Measurements from ENCODE around the gene ADPRM. TPM values are rescaled to one million over a fixed set of nuclear protein-coding genes. Genes with fewer than 3 reads are reported as not detected.

The ADPRM gene
- total RNA-seq, 4 donors from 2014 or later: 8.8 to 22.4 (median 10.6) TPM

DNA sequence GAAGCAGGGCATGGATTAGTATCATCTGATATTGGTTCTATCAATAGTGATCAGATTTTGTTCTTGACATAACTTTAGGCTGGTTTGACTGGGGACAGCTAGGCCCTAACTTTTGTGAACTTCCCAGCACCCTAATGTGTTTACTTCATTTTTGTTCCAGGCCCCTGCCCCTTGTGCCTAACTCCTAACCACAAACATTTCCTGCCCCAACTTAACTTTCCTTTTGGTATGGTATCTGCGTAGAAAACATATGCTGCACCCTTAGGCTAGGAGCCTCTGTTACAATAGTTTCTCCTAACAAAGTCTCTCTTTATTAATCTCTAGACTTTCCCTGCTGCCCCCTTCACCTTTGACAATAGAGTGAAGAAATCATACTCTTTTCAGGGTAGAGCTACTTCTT is 2.5 kb downstream of the ADPRM start:
- Histone ChIP-seq H3K4me3 (no peak overlapping the region), H3K36me3 (peaks cover 3% of the 10 kb centered on the region), H3K27me3 (no peaks in the 10 kb centered on the region), H3K27ac (no peak overlapping the region), H3K4me1 (peaks cover 30% of the 10 kb centered on the region), H3K9me3 (no peaks in the 10 kb centered on the region)
- WGBS: 71% methylated on average over 1 of the region's 1 CpG
- DNase-seq (ENCODE audit: low spot score in 2 of 2): no peak
- TF ChIP-seq POLR2AphosphoS5 (IDR thresholded peaks at IDR 0.05): no peak
- no peak for TF ChIP-seq EP300 (IDR thresholded peaks at IDR 0.05)
- TF ChIP-seq POLR2A (IDR thresholded peaks at IDR 0.05): no peak

DNA sequence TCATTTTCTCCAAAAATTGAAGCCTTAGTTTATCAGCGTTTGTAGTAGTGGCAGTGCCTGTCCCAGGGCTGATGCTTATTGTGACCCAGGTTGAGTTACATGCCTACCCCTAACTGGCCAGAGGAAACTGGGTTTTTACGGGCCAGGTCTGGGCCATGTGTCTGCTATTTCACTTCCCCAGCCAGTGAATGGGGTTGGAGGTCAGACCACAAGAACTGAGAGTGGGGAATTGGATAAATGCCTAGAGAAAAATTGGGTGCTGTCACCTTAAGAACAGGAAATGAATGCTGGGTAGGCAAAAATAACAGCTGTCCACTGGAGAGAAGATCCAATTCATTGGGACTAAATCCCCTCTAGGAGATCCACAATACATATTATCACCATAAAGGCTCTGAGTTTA is 5.2 kb downstream of the ADPRM start:
- peaks cover 26% of the 10 kb centered on the region for H3K36me3 ChIP-seq
- no peak overlapping the region for H3K4me3 ChIP-seq
- no peak for DNase-seq (ENCODE audit: low spot score in 2 of 2)
- H3K27me3 ChIP-seq: no peaks in the 10 kb centered on the region
- no peak overlapping the region for H3K27ac ChIP-seq
- no peaks in the 10 kb centered on the region for H3K9me3 ChIP-seq
- TF ChIP-seq, protein P1, sequence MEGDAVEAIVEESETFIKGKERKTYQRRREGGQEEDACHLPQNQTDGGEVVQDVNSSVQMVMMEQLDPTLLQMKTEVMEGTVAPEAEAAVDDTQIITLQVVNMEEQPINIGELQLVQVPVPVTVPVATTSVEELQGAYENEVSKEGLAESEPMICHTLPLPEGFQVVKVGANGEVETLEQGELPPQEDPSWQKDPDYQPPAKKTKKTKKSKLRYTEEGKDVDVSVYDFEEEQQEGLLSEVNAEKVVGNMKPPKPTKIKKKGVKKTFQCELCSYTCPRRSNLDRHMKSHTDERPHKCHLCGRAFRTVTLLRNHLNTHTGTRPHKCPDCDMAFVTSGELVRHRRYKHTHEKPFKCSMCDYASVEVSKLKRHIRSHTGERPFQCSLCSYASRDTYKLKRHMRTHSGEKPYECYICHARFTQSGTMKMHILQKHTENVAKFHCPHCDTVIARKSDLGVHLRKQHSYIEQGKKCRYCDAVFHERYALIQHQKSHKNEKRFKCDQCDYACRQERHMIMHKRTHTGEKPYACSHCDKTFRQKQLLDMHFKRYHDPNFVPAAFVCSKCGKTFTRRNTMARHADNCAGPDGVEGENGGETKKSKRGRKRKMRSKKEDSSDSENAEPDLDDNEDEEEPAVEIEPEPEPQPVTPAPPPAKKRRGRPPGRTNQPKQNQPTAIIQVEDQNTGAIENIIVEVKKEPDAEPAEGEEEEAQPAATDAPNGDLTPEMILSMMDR (IDR thresholded peaks at IDR 0.05): no peak
- no peak for TF ChIP-seq EP300 (IDR thresholded peaks at IDR 0.05)
- TF ChIP-seq POLR2A (IDR thresholded peaks at IDR 0.05): no peak
- TF ChIP-seq POLR2AphosphoS5 (IDR thresholded peaks at IDR 0.05): no peak
- peaks cover 14% of the 10 kb centered on the region for H3K4me1 ChIP-seq
- 82% methylated on average over 2 of the region's 2 CpGs for WGBS

DNA sequence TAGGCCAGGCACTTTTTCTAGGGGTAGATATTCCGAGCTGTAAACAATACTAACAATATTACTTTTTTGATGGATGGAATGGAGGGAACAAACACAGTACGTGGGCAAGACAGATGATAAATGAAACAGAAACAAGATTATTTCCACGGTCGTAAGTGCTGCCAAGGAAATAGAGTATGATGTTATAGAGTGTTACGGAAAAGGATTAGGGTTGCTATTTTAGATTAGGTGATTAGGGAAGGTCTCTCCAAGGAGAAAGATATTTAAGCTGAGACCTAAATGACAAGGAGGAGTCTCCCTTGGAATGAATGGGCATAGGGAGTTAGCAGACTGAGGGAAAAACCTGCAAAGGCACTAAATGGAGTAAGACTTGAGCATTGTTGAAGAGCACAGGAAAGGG is 8.3 kb downstream of the ADPRM start:
- DNase-seq (ENCODE audit: low spot score in 2 of 2): no peak
- no peak overlapping the region for H3K4me3 ChIP-seq
- no peaks in the 10 kb centered on the region for H3K27me3 ChIP-seq
- no peak overlapping the region for H3K27ac ChIP-seq
- peaks cover 4% of the 10 kb centered on the region for H3K4me1 ChIP-seq
- 89% methylated on average over 5 of the region's 5 CpGs for WGBS
- H3K9me3 ChIP-seq: no peaks in the 10 kb centered on the region
- H3K36me3 ChIP-seq: peaks cover 53% of the 10 kb centered on the region
- TF ChIP-seq, protein P1 (IDR thresholded peaks at IDR 0.05): no peak
- TF ChIP-seq EP300 (IDR thresholded peaks at IDR 0.05) (no peak), POLR2AphosphoS5 (IDR thresholded peaks at IDR 0.05) (no peak), POLR2A (IDR thresholded peaks at IDR 0.05) (no peak)

DNA sequence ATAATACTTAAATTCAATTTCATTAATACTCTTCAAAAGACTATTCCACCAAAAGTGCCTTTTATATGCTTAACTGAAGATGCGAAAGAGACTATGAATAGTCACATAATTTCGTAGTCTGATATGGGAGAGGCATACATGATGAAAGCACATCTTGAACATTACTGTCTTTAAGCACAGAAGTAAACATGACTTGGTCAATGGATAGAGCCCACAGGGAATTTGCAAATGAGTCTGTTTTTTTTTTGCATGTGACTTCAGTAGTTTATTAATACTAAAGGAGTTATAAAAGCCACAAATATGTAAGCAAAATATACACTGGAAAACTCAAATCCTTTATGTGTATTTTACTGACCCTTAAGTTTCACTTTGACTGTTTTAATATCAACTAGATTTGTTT is 15.9 kb downstream of the ADPRM start:
- H3K36me3 ChIP-seq: peaks cover 55% of the 10 kb centered on the region
- H3K4me3 ChIP-seq: no peak overlapping the region
- WGBS: 89% methylated on average over 2 of the region's 2 CpGs

DNA sequence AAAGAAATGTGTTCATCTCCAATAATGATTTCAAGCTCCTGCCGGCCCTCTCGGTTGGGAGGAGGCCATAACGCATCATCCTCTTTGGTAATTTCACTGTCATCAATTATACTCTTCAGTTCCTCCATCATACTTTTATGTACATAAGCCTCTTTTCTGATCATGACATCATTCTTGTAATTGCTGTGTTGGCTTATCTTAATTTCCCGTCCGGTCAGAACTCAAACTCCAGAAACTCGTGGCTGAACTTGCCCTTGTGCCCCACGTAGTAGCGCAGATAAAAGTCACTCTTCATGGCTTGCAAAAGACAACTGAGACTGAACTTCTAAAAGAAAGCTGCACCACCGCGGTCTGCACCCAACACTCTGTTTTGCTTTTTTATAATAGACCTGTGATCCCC is 18.8 kb downstream of the ADPRM start:
- H3K36me3 ChIP-seq: peaks cover 35% of the 10 kb centered on the region
- no peak overlapping the region for H3K27ac ChIP-seq
- WGBS: 90% methylated on average over 10 of the region's 10 CpGs
- DNase-seq (ENCODE audit: low spot score in 2 of 2): no peak
- H3K9me3 ChIP-seq: no peaks in the 10 kb centered on the region
- H3K4me1 ChIP-seq: no peaks in the 10 kb centered on the region
- H3K4me3 ChIP-seq: no peak overlapping the region
- H3K27me3 ChIP-seq: no peaks in the 10 kb centered on the region
- no peak for TF ChIP-seq EP300 (IDR thresholded peaks at IDR 0.05)
- TF ChIP-seq, protein P1 (IDR thresholded peaks at IDR 0.05): no peak
- no peak for TF ChIP-seq POLR2AphosphoS5 (IDR thresholded peaks at IDR 0.05)
- TF ChIP-seq POLR2A (IDR thresholded peaks at IDR 0.05): no peak

More for the DNA sequence above, 15.9 kb downstream of the ADPRM start:
- TF ChIP-seq POLR2A (IDR thresholded peaks at IDR 0.05): no peak
- TF ChIP-seq EP300 (IDR thresholded peaks at IDR 0.05): no peak
- TF ChIP-seq, protein P1 (IDR thresholded peaks at IDR 0.05): no peak
- TF ChIP-seq POLR2AphosphoS5 (IDR thresholded peaks at IDR 0.05): no peak
- Histone ChIP-seq H3K27ac (no peak overlapping the region), H3K4me1 (no peaks in the 10 kb centered on the region), H3K9me3 (no peaks in the 10 kb centered on the region), H3K27me3 (no peaks in the 10 kb centered on the region)
- no peak for DNase-seq (ENCODE audit: low spot score in 2 of 2)

DNA sequence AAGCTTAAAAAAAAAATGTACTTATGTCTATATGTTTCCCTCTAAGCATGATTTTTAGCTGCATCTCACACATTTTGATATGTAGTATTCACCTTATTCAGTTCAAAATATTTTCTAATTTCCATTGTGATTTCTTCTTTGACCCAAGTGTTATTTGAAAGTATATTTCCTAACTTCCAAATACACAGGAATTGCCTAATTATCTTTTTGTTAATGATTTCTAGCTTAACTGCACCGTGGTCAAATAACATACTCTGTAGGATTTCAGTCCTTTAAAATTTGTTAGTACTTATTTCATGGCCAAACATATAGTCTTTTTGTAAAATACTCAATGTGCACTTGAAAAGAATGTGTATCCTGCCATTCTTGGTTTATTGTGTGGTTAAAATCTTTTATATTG is 21.2 kb downstream of the ADPRM start:
- peaks cover 22% of the 10 kb centered on the region for H3K36me3 ChIP-seq
- H3K4me3 ChIP-seq: no peak overlapping the region
- H3K4me1 ChIP-seq: no peaks in the 10 kb centered on the region
- 36% methylated on average over 1 of the region's 1 CpG for WGBS
- no peaks in the 10 kb centered on the region for H3K9me3 ChIP-seq
- TF ChIP-seq, protein P1 (IDR thresholded peaks at IDR 0.05): no peak
- no peak for TF ChIP-seq POLR2A (IDR thresholded peaks at IDR 0.05)
- TF ChIP-seq EP300 (IDR thresholded peaks at IDR 0.05): no peak
- no peak for TF ChIP-seq POLR2AphosphoS5 (IDR thresholded peaks at IDR 0.05)
- H3K27me3 ChIP-seq: no peaks in the 10 kb centered on the region
- no peak overlapping the region for H3K27ac ChIP-seq
- no peak for DNase-seq (ENCODE audit: low spot score in 2 of 2)
